AG04450 (cell line): ENCODE data around the gene DROSHA. TPM values are rescaled to one million over a fixed set of nuclear protein-coding genes. Genes with fewer than 3 reads are reported as not detected.

Experiments
- CTCF ChIA-PET: fragments of 300-600, 350-600 bp; formaldehyde crosslinking; extraction: SDS; loops from one replicate; lab custom pipeline; 2022; ENCODE audit warnings: antibody characterized with exemption, inconsistent platforms; lab: Charles Lee
- POLR2A ChIA-PET: fragments of 350-600 bp; formaldehyde crosslinking; extraction: SDS; loops from one replicate; lab custom pipeline; 2021; ENCODE audit warnings: antibody characterized with exemption, inconsistent platforms; lab: Yijun Ruan, JAX
- DNase-seq: peaks from one replicate; pipeline ENCODE4 v3.0.0-alpha.2; 2011; ENCODE audit warnings: low read depth, low spot score
- H3K27ac ChIP-seq: one replicate; pipeline ENCODE4 v1.5.1; 2012; ENCODE audit warnings: low read depth, low read length, control low read depth
- H3K27me3 ChIP-seq: one replicate; pipeline ENCODE4 v1.6.0; 2012; ENCODE audit warnings: low read length; ENCODE audit not compliant: control insufficient read depth, insufficient read depth
- H3K4me3 ChIP-seq: 2 replicates; pipeline ENCODE4 v1.5.1; 2011; ENCODE audit warnings: mild to moderate bottlenecking, low read depth, low read length, control low read depth
- H3K9me3 ChIP-seq: 2 replicates; pipeline ENCODE4 v1.5.1; 2012; ENCODE audit warnings: low read length; ENCODE audit not compliant: control insufficient read depth, insufficient read depth
- polyA plus RNA-seq: library from polyadenylated mRNA; depleted of rRNA; stranded (reverse); fragments of >200 nt; gene quantifications from 2 replicates; pipeline ENCODE4 v1.2.3, GENCODE V29; 2011
- TF ChIP-seq, protein P1 (sequence below): IDR thresholded peaks from 2 replicates; pipeline ENCODE4 v1.5.1; 2011; ENCODE audit warnings: low read depth, low read length, control low read depth, inconsistent platforms

The DROSHA gene
- polyA plus RNA-seq, 1 experiment: 65.0 TPM

DNA sequence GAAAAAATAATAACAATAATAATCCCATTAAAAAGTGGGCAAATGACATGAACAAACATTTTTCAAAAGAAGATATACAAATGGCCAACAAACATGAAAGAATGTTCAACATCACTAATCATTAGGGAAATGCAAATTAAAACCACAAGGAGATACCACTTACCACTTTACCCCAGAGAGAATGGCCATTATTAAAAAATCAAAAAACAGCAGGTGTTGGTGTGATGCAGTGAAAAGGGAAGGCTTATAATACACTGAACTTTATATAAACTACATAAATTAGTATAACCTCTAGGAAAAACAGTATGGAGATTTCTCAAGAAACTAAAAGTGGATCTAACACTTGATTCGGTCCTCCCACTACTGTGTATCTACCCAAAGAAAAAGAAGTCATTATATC lies 81.9 kb downstream of the DROSHA start:
- peaks cover 4% of the 10 kb centered on the region; the same call in 1 of the 2 replicates for H3K9me3 ChIP-seq
- no peak for DNase-seq
- H3K27ac ChIP-seq: no peak overlapping the region
- H3K4me3 ChIP-seq: no peak overlapping the region
- POLR2A ChIA-PET: interaction anchor here (1.1 kb wide), 1 partner anchor 174 kb away, joined by 3 read pairs; no protein-coding TSS in a partner anchor
- TF ChIP-seq, protein P1, sequence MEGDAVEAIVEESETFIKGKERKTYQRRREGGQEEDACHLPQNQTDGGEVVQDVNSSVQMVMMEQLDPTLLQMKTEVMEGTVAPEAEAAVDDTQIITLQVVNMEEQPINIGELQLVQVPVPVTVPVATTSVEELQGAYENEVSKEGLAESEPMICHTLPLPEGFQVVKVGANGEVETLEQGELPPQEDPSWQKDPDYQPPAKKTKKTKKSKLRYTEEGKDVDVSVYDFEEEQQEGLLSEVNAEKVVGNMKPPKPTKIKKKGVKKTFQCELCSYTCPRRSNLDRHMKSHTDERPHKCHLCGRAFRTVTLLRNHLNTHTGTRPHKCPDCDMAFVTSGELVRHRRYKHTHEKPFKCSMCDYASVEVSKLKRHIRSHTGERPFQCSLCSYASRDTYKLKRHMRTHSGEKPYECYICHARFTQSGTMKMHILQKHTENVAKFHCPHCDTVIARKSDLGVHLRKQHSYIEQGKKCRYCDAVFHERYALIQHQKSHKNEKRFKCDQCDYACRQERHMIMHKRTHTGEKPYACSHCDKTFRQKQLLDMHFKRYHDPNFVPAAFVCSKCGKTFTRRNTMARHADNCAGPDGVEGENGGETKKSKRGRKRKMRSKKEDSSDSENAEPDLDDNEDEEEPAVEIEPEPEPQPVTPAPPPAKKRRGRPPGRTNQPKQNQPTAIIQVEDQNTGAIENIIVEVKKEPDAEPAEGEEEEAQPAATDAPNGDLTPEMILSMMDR: no peak
- H3K27me3 ChIP-seq: no peaks in the 10 kb centered on the region
- CTCF ChIA-PET: no interaction called here

DNA sequence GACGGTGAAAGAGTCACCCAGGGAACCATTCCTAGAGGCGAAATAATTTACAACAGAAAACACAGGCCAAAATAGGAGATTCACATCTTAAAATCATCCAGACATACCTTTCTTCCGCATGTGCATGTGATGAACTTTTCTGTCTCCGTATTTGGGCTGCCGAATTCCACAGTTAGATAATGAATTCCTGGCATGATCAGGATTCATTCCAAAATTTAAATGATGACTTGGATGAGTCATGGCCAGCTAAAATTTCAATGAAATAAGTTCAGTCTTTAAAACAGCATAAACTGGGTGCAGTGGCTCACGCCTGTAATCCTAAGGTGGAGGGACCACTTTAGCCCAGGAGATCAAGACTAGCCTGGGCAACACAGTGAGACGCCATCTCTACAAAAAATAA lies 82.7 kb downstream of the DROSHA start:
- no peaks in the 10 kb centered on the region for H3K27me3 ChIP-seq
- CTCF ChIA-PET: no interaction called here
- peak; percentile 18 for DNase-seq
- no peaks in the 10 kb centered on the region for H3K9me3 ChIP-seq
- no peak overlapping the region for H3K4me3 ChIP-seq
- H3K27ac ChIP-seq: no peak overlapping the region
- POLR2A ChIA-PET: interaction anchor here (1.1 kb wide), 1 partner anchor 173 kb away, joined by 3 read pairs; no protein-coding TSS in a partner anchor
- TF ChIP-seq, protein P1: no peak

DNA sequence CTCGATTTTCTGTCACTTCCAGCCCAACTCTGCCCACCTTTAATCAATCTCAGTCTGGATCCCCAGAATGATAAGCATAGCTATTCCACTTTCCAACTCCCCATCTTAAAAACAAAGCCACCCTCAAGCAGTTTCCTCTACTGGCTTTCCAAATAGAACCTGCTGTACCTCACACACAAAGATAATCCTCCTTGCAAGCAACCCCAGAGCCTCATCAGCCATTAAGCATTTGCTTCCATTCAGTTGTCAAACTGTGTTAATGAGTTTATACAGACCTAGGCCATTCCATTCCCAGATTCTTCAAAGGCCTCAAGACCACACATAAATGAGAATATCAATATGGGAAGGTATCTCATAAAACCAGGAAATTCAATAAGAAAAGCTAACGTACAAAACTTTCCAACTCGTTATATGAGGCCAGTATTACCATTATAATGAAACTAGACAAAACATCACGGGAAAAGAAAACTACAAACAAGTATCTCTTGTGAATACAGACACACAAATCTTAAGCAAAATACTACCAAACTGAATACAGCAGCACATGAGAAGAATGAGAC lies 86.8 kb downstream of the DROSHA start:
- POLR2A ChIA-PET: no interaction called here

DNA sequence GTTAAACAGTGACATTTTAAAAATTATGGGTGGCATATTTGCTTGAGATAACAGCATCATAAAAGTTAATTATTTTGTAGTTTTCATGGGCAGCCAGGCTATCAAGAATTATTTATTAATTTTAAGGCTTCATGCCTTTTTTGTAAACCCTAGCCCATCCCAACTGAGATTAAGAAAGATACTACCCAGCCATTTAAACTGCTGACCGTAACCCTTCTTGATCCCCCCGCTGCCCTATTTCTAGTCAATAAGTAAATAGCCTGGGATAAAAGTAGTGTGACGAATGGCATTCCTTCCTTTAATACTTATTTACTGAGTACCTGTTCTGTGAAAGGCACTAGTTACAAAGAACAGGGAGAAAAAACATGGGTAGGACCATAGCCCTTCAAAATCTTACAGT lies 88.3 kb downstream of the DROSHA start:
- DNase-seq: no peak
- H3K27ac ChIP-seq: no peak overlapping the region
- H3K27me3 ChIP-seq: no peaks in the 10 kb centered on the region
- TF ChIP-seq, protein P1: no peak
- ChIA-PET CTCF (interaction anchor here (0.6 kb wide), 1 partner anchor 40 kb away, joined by 3 read pairs; no protein-coding TSS in a partner anchor), POLR2A (no interaction called here)
- no peaks in the 10 kb centered on the region for H3K9me3 ChIP-seq
- H3K4me3 ChIP-seq: no peak overlapping the region

More for the DNA sequence above, 86.8 kb downstream of the DROSHA start:
- Histone ChIP-seq H3K4me3 (no peak overlapping the region), H3K9me3 (no peaks in the 10 kb centered on the region), H3K27me3 (no peaks in the 10 kb centered on the region), H3K27ac (no peak overlapping the region)
- TF ChIP-seq, protein P1: no peak
- CTCF ChIA-PET: no interaction called here
- no peak for DNase-seq

DNA sequence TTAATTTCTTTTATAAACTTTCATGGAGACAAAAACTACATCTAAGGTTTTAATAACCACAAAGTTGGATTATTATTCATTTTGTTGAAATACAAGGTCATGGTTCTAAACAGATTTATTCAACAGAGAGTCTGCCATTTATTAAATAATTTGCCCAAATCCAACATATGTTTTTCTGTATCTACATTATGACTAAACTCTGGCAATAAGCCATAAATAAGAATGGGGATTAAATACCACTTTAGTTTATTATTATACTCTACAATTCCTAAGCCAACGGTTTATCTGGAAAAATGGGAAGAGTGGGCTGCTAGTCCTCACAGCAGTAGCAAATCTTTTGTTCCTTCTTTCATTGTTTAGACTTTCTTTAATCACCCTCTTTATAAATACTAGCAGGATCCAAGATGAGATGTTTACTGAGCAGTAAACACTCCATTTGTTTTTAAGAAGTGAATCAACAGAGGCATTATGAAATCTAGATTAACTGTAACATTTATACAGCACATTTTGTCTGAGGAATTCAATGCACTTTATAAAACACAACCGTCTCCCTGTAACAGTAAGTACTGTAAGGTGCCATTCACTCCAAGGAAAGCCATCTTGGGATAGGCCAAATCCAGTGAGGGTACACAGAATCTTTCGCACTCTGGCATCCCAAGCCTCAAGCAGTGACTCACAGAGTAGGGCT lies 89.7 kb downstream of the DROSHA start:
- H3K9me3 ChIP-seq: no peaks in the 10 kb centered on the region
- ChIA-PET CTCF (no interaction called here), POLR2A (no interaction called here)
- H3K27me3 ChIP-seq: no peaks in the 10 kb centered on the region
- TF ChIP-seq, protein P1: no peak
- no peak overlapping the region for H3K4me3 ChIP-seq
- DNase-seq: peak; percentile 26
- no peak overlapping the region for H3K27ac ChIP-seq
